ENCODE measurements around the gene LOXL4.

GRCh38 chr10:98300526-98301229, 32.7 kb upstream of the LOXL4 start:
- no peak for TF ChIP-seq CTCF (conservative IDR thresholded peaks at IDR 0.05 in 1 of 2, IDR thresholded peaks at IDR 0.05 in 1 of 2; ENCODE audit: extremely low read depth in 1 of 2, insufficient read depth in 1 of 2, low read depth in 1 of 2, low read length in 2 of 2)
- no peak for TF ChIP-seq EZH2 (IDR thresholded peaks at IDR 0.05; ENCODE audit: borderline replicate concordance, low read length)
